GM12875 (cell line): ENCODE results near the gene OR4D1.
"Not testable (repeated sequence)": the region's sequence is repeated elsewhere in the genome, so short reads cannot be mapped to it uniquely, and the experiment has no call there.

Experiments used
- H3K4me3 ChIP-seq: one replicate; pipeline ENCODE4 v1.5.1; 2011; ENCODE audit warnings: low read depth, low read length, control low read depth
- CTCF ChIP-seq: IDR thresholded peaks from 2 replicates; pipeline ENCODE4 v1.5.1; 2011; ENCODE audit warnings: low read depth, mild to moderate bottlenecking, control low read depth, inconsistent platforms, low read length, moderate library complexity, borderline replicate concordance; ENCODE audit not compliant: insufficient read depth

OR4D1 gene

GRCh38 chr17:58112970-58113631, 35.1 kb upstream of the OR4D1 start:
- TF ChIP-seq CTCF = peak; percentile 87
- no peak overlapping the region for H3K4me3 ChIP-seq

- no peak overlapping the region for H3K4me3 ChIP-seq
- TF ChIP-seq CTCF = no peak
Measured at GRCh38 chr17:58113947-58114346, 34.2 kb upstream of the OR4D1 start.

GRCh38 chr17:58117382-58117781, 30.8 kb upstream of the OR4D1 start:
- no peak overlapping the region for H3K4me3 ChIP-seq
- TF ChIP-seq CTCF = no peak

- no peak for TF ChIP-seq CTCF
- H3K4me3 ChIP-seq = no peak overlapping the region
Measured at GRCh38 chr17:58119491-58119890, 28.7 kb upstream of the OR4D1 start.

GRCh38 chr17:58120195-58120822, 27.9 kb upstream of the OR4D1 start:
- no peak for TF ChIP-seq CTCF
- no peak overlapping the region for H3K4me3 ChIP-seq

- H3K4me3 ChIP-seq = no peak overlapping the region
- peak; percentile 12; the same call in 1 of the 2 replicates for TF ChIP-seq CTCF
Measured at GRCh38 chr17:58121925-58122324, 26.3 kb upstream of the OR4D1 start.

- no peak for TF ChIP-seq CTCF
- no peak overlapping the region for H3K4me3 ChIP-seq
Measured at GRCh38 chr17:58127846-58128245, 20.3 kb upstream of the OR4D1 start.

GRCh38 chr17:58132697-58133096, 15.5 kb upstream of the OR4D1 start:
- H3K4me3 ChIP-seq = not testable (repeated sequence)
